H1 (cell line): ENCODE results near the gene FARSB. TPM values are rescaled to one million over a fixed set of nuclear protein-coding genes. Genes with fewer than 3 reads are reported as not detected.

Source experiments
- CTCF ChIA-PET: fragments of 300-600 bp; sonication (Branson Sonifier 250); formaldehyde crosslinking; loops from one replicate; lab custom pipeline; 2021; ENCODE audit not compliant: partially characterized antibody; lab: Charles Lee
- POLR2A ChIA-PET: fragments of 300-600 bp; sonication (Branson Sonifier 250); formaldehyde crosslinking; loops from one replicate; lab custom pipeline; 2021; ENCODE audit warnings: inconsistent platforms; ENCODE audit not compliant: partially characterized antibody; lab: Charles Lee
- DNase-seq, 2 experiments: peaks; one replicate each; pipeline versions ENCODE4 v3.0.0 to v3.0.0-alpha.2; 2010 to 2022; ENCODE audit warnings: low spot score in 2 of 2, low read depth in 1 of 2, mixed read lengths in 1 of 2
- FAIRE-seq: peaks from 2 replicates; lab custom pipeline; 2011; peaks lifted over from hg19 to GRCh38; lab: Jason Lieb, UNC
- H2AFZ ChIP-seq: 2 replicates; pipeline ENCODE4 v1.8.1; 2012; ENCODE audit warnings: low read length, inconsistent platforms
- H2AK5ac ChIP-seq: 2 replicates; pipeline ENCODE4 v1.6.1; 2013; ENCODE audit warnings: low read depth, low read length
- H2BK120ac ChIP-seq: replicated peaks from 2 replicates; pipeline ENCODE3; 2013; ENCODE audit warnings: low read depth, low read length, inconsistent platforms
- H2BK12ac ChIP-seq: 2 replicates; pipeline ENCODE4 v1.6.1; 2013; ENCODE audit warnings: low read depth, low read length
- H2BK15ac ChIP-seq: 2 replicates; pipeline ENCODE4 v1.6.1; 2013; ENCODE audit warnings: low read length
- H2BK20ac ChIP-seq: 2 replicates; pipeline ENCODE4 v1.6.1; 2013; ENCODE audit warnings: low read length
- H2BK5ac ChIP-seq: 2 replicates; pipeline ENCODE4 v1.6.1; 2013; ENCODE audit warnings: low read depth, low read length
- H3K14ac ChIP-seq: 2 replicates; pipeline ENCODE4 v1.6.1; 2013; ENCODE audit warnings: inconsistent platforms; ENCODE audit not compliant: insufficient read length
- H3K18ac ChIP-seq: 2 replicates; pipeline ENCODE4 v1.6.1; 2013; ENCODE audit warnings: low read length; ENCODE audit errors: extremely low read depth
- H3K23ac ChIP-seq: 2 replicates; pipeline ENCODE4 v1.6.1; 2013; ENCODE audit warnings: inconsistent platforms; ENCODE audit not compliant: insufficient read length
- H3K23me2 ChIP-seq: 2 replicates; pipeline ENCODE4 v1.6.1; 2013; ENCODE audit warnings: low read depth, low read length
- H3K27ac ChIP-seq: 2 replicates; pipeline ENCODE4 v1.6.1; 2011; ENCODE audit warnings: low read depth, low read length, inconsistent platforms
- H3K27me3 ChIP-seq, 4 experiments: replicated peaks in 1 of 4; 1 replicate in 1 of 4; 2 replicates in 3 of 4; pipeline versions ENCODE4 v1.6.1 to v1.8.1; 2011 to 2013; ENCODE audit warnings: low read length in 3 of 4, mild to moderate bottlenecking in 3 of 4, inconsistent platforms in 2 of 4, mixed read lengths in 2 of 4, moderate library complexity in 1 of 4; ENCODE audit not compliant: control insufficient read depth in 3 of 4, insufficient read depth in 3 of 4; ENCODE audit errors: extremely low read depth in 1 of 4
- H3K36me3 ChIP-seq, 4 experiments: 2 replicates each; pipeline versions ENCODE4 v1.6.1 to v1.8.1; 2011 to 2013; ENCODE audit warnings: mild to moderate bottlenecking in 4 of 4, low read length in 3 of 4, moderate library complexity in 2 of 4, control low read depth in 1 of 4, inconsistent platforms in 1 of 4; ENCODE audit not compliant: insufficient read depth in 4 of 4, control insufficient read depth in 2 of 4
- H3K4ac ChIP-seq: replicated peaks from 2 replicates; pipeline ENCODE3; 2013; ENCODE audit warnings: low read length, low read depth, mixed read lengths, inconsistent platforms; ENCODE audit not compliant: insufficient read length
- H3K4me1 ChIP-seq, 4 experiments: replicated peaks in 1 of 4; 1 replicate in 1 of 4; 2 replicates in 3 of 4; pipeline versions ENCODE4 v1.6.1 to v1.8.1; 2011 to 2013; ENCODE audit warnings: low read length in 3 of 4, inconsistent platforms in 2 of 4, mixed read lengths in 1 of 4; ENCODE audit not compliant: insufficient read depth in 4 of 4, control insufficient read depth in 3 of 4
- H3K4me2 ChIP-seq, 2 experiments: 2 replicates each; pipeline versions ENCODE4 v1.6.1 to v1.8.1; 2011 to 2013; ENCODE audit warnings: low read depth in 2 of 2, low read length in 2 of 2, control low read depth in 1 of 2, inconsistent platforms in 1 of 2, mild to moderate bottlenecking in 1 of 2; ENCODE audit not compliant: insufficient read depth in 1 of 2
- H3K4me3 ChIP-seq, 4 experiments: fragments of 200-600, 300-600 bp in 1 of 4; sonication (generic), shearing (Covaris generic), sonication (Bioruptor Twin) in 1 of 4; 2 replicates each; pipeline versions ENCODE4 v1.5.1 to v1.8.1; 2011 to 2016; ENCODE audit warnings: low read length in 4 of 4, low read depth in 3 of 4, control low read depth in 2 of 4, inconsistent platforms in 2 of 4, mild to moderate bottlenecking in 2 of 4, mixed read lengths in 1 of 4, moderate library complexity in 1 of 4; ENCODE audit not compliant: insufficient read depth in 2 of 4; ENCODE audit errors: extremely low read depth in 1 of 4
- H3K56ac ChIP-seq: replicated peaks from 2 replicates; pipeline ENCODE3; 2013; ENCODE audit warnings: low read depth, mild to moderate bottlenecking, mixed read lengths, low read length, inconsistent platforms; ENCODE audit not compliant: insufficient read length
- H3K79me1 ChIP-seq: 2 replicates; pipeline ENCODE4 v1.6.1; 2013; ENCODE audit warnings: low read depth, low read length, control low read depth
- H3K79me2 ChIP-seq, 2 experiments: 2 replicates each; pipeline versions ENCODE4 v1.6.1 to v1.8.1; 2012 to 2013; ENCODE audit warnings: low read length in 2 of 2, mild to moderate bottlenecking in 2 of 2, inconsistent platforms in 1 of 2; ENCODE audit not compliant: insufficient read depth in 2 of 2, control insufficient read depth in 1 of 2
- H3K9ac ChIP-seq, 4 experiments: replicated peaks in 1 of 4; 1 replicate in 1 of 4; 2 replicates in 3 of 4; pipeline versions ENCODE4 v1.6.1 to v1.8.1; 2011 to 2013; ENCODE audit warnings: low read depth in 3 of 4, low read length in 3 of 4, control low read depth in 2 of 4, mild to moderate bottlenecking in 2 of 4, moderate library complexity in 2 of 4, inconsistent platforms in 1 of 4; ENCODE audit errors: extremely low read depth in 1 of 4
- H3K9me3 ChIP-seq, 2 experiments: 2 replicates each; pipeline versions ENCODE4 v1.6.1 to v1.8.1; 2012 to 2013; ENCODE audit warnings: mild to moderate bottlenecking in 2 of 2, moderate library complexity in 2 of 2, control low read depth in 1 of 2, inconsistent platforms in 1 of 2, low read depth in 1 of 2, low read length in 1 of 2, mixed read lengths in 1 of 2; ENCODE audit not compliant: insufficient read depth in 2 of 2
- H4K20me1 ChIP-seq, 2 experiments: replicated peaks in 1 of 2; 2 replicates each; pipeline versions ENCODE3 to v1.8.1; 2011 to 2013; ENCODE audit warnings: inconsistent platforms in 2 of 2, low read length in 2 of 2, mild to moderate bottlenecking in 1 of 2; ENCODE audit not compliant: insufficient read depth in 2 of 2, control insufficient read depth in 1 of 2
- H4K5ac ChIP-seq: 2 replicates; pipeline ENCODE4 v1.6.1; 2013; ENCODE audit warnings: low read length, low read depth, mixed read lengths, inconsistent platforms; ENCODE audit not compliant: insufficient read length
- H4K8ac ChIP-seq: 2 replicates; pipeline ENCODE4 v1.8.0; 2013; ENCODE audit warnings: mild to moderate bottlenecking, moderate library complexity, low read length, inconsistent platforms; ENCODE audit not compliant: insufficient read depth; ENCODE audit errors: extremely low read depth
- H4K91ac ChIP-seq: replicated peaks from 2 replicates; pipeline ENCODE3; 2013; ENCODE audit warnings: low read length, mixed read lengths, inconsistent platforms; ENCODE audit not compliant: insufficient read length
- BACH1 ChIP-seq: IDR thresholded peaks from 2 replicates; pipeline ENCODE4 v1.6.1; 2012; ENCODE audit warnings: low read length, improper control_type of control experiment
- CHD1 ChIP-seq: IDR thresholded peaks from 2 replicates; pipeline ENCODE4 v1.6.1; 2012; ENCODE audit warnings: low read depth, low read length, improper control_type of control experiment
- MAFK ChIP-seq: IDR thresholded peaks from 2 replicates; pipeline ENCODE4 v1.6.1; 2012; ENCODE audit warnings: low read depth, mild to moderate bottlenecking, improper control_type of control experiment, low read length
- SP1 ChIP-seq: IDR thresholded peaks from 2 replicates; pipeline ENCODE4 v1.6.1; 2011; ENCODE audit warnings: low read depth, low read length
- WGBS, 2 experiments: shearing (Covaris generic) in 1 of 2; methylation state at CpG; one replicate each; pipeline versions ENCODE4 v1.1.6 to v1.1.7; 2013 to 2015; ENCODE audit warnings: low lambda C conversion rate in 2 of 2, mixed read lengths in 2 of 2, inconsistent platforms in 1 of 2, low coverage in 1 of 2, missing lambda C conversion rate in 1 of 2; ENCODE audit not compliant: insufficient replicate concordance in 2 of 2, insufficient coverage in 1 of 2, insufficient read length in 1 of 2; ENCODE audit errors: extremely low coverage in 1 of 2, missing lambda C conversion rate in 1 of 2; 5-methylcytosine and 5-hydroxymethylcytosine counted together
- polyA plus RNA-seq, 7 experiments: library from polyadenylated mRNA; depleted of rRNA in 3 of 7; stranded (reverse) in 5 of 7; unstranded in 2 of 7; fragments of >200 nt in 5 of 7; fragments of 200-250 nt in 2 of 7; gene quantifications; 1 replicate in 5 of 7; 2 replicates in 1 of 7; 4 replicates in 1 of 7; pipeline versions ENCODE4 v1.2.1 to v1.2.3, GENCODE V29; 2011 to 2013; ENCODE audit warnings: missing spikeins in 2 of 7, mixed read lengths in 2 of 7
- total RNA-seq: library from RNA; stranded (reverse); fragmentation: NEBNext Ultra II Directional; extraction: Animal tissue kit (Norgen Biotek cat#: 25700); gene quantifications from 2 replicates; pipeline ENCODE4 v1.2.1, GENCODE V29; 2021

FARSB gene
- total and polyA plus RNA-seq, 2 of the 8 experiments (the other 6 are each of a cell fraction or from before 2014, with no cell fraction given), result 21.0 to 37.9 TPM

DNA sequence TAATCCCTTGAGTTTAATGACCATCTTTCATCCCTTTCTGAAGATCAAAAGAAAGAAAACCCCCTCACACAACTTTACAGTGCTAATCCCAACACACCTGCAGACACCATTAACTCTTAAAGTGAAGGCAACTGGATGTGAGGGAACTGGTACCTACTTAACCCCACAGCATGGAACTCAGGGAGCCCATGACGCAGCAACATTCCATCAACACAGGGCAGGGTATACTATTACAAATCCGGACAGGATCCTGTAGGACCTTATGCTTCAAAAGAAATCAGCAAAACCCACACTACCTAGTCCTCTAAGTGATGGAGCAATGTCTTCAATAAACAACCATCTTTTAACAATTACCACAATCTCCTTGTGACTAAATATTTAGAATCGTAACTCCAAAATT lies 78.6 kb downstream of the FARSB start:
- Histone ChIP-seq H3K36me3 (no peaks in the 10 kb centered on the region; a peak in 2 of 8 replicates), H2BK15ac (no peak overlapping the region), H2AK5ac (no peak overlapping the region), H3K18ac (no peak overlapping the region), H3K23me2 (no peaks in the 10 kb centered on the region), H3K27me3 (peaks cover 0 to 1% (median 0%) of the 10 kb centered on the region in 4 experiments; a peak in 1 of 7 replicates), H4K5ac (no peak overlapping the region), H3K14ac (no peak overlapping the region), H2BK120ac (no peak overlapping the region), H2BK5ac (no peak overlapping the region), H3K9me3 (no peaks in the 10 kb centered on the region), H3K79me1 (no peaks in the 10 kb centered on the region), H2BK20ac (no peak overlapping the region), H3K4ac (no peak overlapping the region), H4K20me1 (no peaks in the 10 kb centered on the region), H3K56ac (no peak overlapping the region), H3K27ac (no peak overlapping the region), H3K4me3 (no peak overlapping the region), H3K4me1 (no peaks in the 10 kb centered on the region; a peak in 1 of 7 replicates), H2BK12ac (no peak overlapping the region), H4K8ac (no peak overlapping the region), H3K79me2 (no peaks in the 10 kb centered on the region), H3K23ac (no peak overlapping the region), H3K9ac (no peak overlapping the region), H4K91ac (no peak overlapping the region), H3K4me2 (no peak overlapping the region), H2AFZ (no peak overlapping the region)
- DNase-seq (no peak), FAIRE-seq (no peak)
- WGBS, 2 experiments, result 78% methylated on average over 3 of the region's 3 CpGs; no CpG with 5 or more reads in 1 of the 2 experiments
- CTCF ChIA-PET, result interaction anchor here (1.0 kb wide), 1 partner anchor 16 kb away, joined by 3 read pairs; no protein-coding TSS in a partner anchor
- POLR2A ChIA-PET, result no interaction called here
- TF ChIP-seq BACH1 (peak; percentile 47; the same call in 1 of the 2 replicates), MAFK (peak; percentile 66; the same call in 1 of the 2 replicates), SP1 (no peak), CHD1 (no peak)
